ENCODE results near the gene ITGBL1.

DNA sequence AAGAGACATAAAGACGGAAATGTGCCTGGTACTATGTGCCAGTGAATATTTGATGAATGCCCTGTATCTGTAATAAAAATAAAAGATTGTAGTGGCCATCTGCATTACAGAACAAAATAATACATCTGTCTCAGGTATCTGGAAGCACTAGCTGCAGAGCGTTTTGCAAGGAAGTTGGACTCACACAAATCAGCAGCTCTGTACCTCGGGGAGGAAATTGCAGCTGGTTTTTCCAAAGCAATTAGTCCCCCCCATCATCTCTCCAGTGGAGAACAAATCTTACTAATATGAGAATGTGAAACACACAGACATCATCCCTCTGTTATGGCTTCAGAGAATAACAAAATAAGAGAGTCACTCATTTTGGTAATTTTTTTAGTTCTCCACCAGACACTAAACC, 245.3 kb downstream of the ITGBL1 start:
- TF ChIP-seq ZNF202 (tag by site-specific recombination; IDR thresholded peaks at IDR 0.05; ENCODE audit: borderline replicate concordance) (no peak), ZBTB1 (tag by site-specific recombination; IDR thresholded peaks at IDR 0.05) (no peak), ZNF76 (tag by site-specific recombination; IDR thresholded peaks at IDR 0.05; ENCODE audit: borderline replicate concordance, low read depth) (no peak), ZNF121 (tag by site-specific recombination; IDR thresholded peaks at IDR 0.05) (no peak), YY1 (tag by site-specific recombination; IDR thresholded peaks at IDR 0.05) (no peak), CTCF (tag by site-specific recombination; IDR thresholded peaks at IDR 0.05) (no peak), ZNF529 (tag by site-specific recombination; IDR thresholded peaks at IDR 0.05; ENCODE audit: insufficient replicate concordance) (no peak), ZNF600 (tag by site-specific recombination; IDR thresholded peaks at IDR 0.05) (no peak), ZBTB8A (tag by site-specific recombination; IDR thresholded peaks at IDR 0.05) (no peak), ZNF658 (tag by site-specific recombination; IDR thresholded peaks at IDR 0.05) (no peak), ZNF274 (IDR thresholded peaks at IDR 0.05; ENCODE audit: low read length) (no peak), ZNF274 (tag by site-specific recombination; IDR thresholded peaks at IDR 0.05; ENCODE audit: borderline replicate concordance) (no peak)

All from HEK293 (cell line).